HepG2 (cell line): ENCODE data around the gene CDO1. TPM values are rescaled to one million over a fixed set of nuclear protein-coding genes. Genes with fewer than 3 reads are reported as not detected.

ENCODE experiments used
- ATAC-seq: fragments of 200-7000 bp; cut with Tn5 transposase; 3 replicates; pipeline ENCODE4 v1.9.1; 2020; ENCODE audit warnings: mild to moderate bottlenecking, moderate library complexity
- BruUV-seq: library from RNA; stranded (reverse); fragments of 400-500 nt; replicated peaks from 2 replicates; lab custom pipeline; 2021; lab: Mats Ljungman, UMichigan
- CTCF ChIA-PET: fragments of 300-600 bp; formaldehyde crosslinking; extraction: SDS; loops from one replicate; lab custom pipeline; 2021; ENCODE audit warnings: low total read pairs, inconsistent platforms, low intra/inter-chr PET ratio; lab: Yijun Ruan, JAX
- POLR2A ChIA-PET: fragments of 350-600 bp; sonication (Branson Sonifier 250); formaldehyde crosslinking; loops from one replicate; lab custom pipeline; 2020; ENCODE audit warnings: antibody characterized with exemption, inconsistent platforms; lab: Yijun Ruan, JAX
- DNase-seq: peaks from one replicate; pipeline ENCODE4 v3.0.0-alpha.2; 2015; ENCODE audit warnings: low spot score
- FAIRE-seq: peaks from 3 replicates; lab custom pipeline; 2011; peaks lifted over from hg19 to GRCh38; lab: Jason Lieb, UNC
- H2AFZ ChIP-seq: one replicate; pipeline ENCODE4 v1.6.1; 2011; ENCODE audit warnings: low read length, inconsistent platforms
- H3K27ac ChIP-seq: fragments of 300-600 bp; 3 replicates; pipeline ENCODE4 v1.8.0; 2011; ENCODE audit warnings: mixed run types, mild to moderate bottlenecking, mixed read lengths, low read length, inconsistent platforms; ENCODE audit not compliant: insufficient read depth; ENCODE audit errors: extremely low read length
- H3K27me3 ChIP-seq, 2 experiments: fragments of 200-600 bp in 1 of 2; 2 replicates in 1 of 2; 3 replicates in 1 of 2; pipeline versions ENCODE4 v1.6.0 to v1.8.0; 2011; ENCODE audit warnings: low read length in 2 of 2, mild to moderate bottlenecking in 2 of 2, moderate library complexity in 2 of 2, inconsistent platforms in 1 of 2; ENCODE audit not compliant: insufficient read depth in 2 of 2, control insufficient read depth in 1 of 2
- H3K36me3 ChIP-seq, 2 experiments: fragments of 200-600 bp in 1 of 2; replicated peaks in 1 of 2; 2 replicates in 1 of 2; 3 replicates in 1 of 2; pipeline versions ENCODE4 v1.5.1 to v1.8.0; 2011; ENCODE audit warnings: low read length in 2 of 2, inconsistent platforms in 1 of 2; ENCODE audit not compliant: insufficient read depth in 2 of 2, control insufficient read depth in 1 of 2
- H3K4me1 ChIP-seq: 2 replicates; pipeline ENCODE4 v1.5.1; 2012; ENCODE audit warnings: low read length, inconsistent platforms; ENCODE audit not compliant: insufficient read depth
- H3K4me2 ChIP-seq: 2 replicates; pipeline ENCODE4 v1.6.0; 2011; ENCODE audit warnings: low read depth, low read length, inconsistent platforms
- H3K4me3 ChIP-seq, 3 experiments: fragments of 200-600 bp in 1 of 3; sonication (generic), shearing (Covaris generic) in 1 of 3; replicated peaks in 1 of 3; 2 replicates each; pipeline ENCODE4 v1.5.1; 2011 to 2016; ENCODE audit warnings: low read length in 3 of 3, inconsistent platforms in 2 of 3, low read depth in 2 of 3, mild to moderate bottlenecking in 2 of 3, control low read depth in 1 of 3, mixed read lengths in 1 of 3; ENCODE audit not compliant: insufficient read depth in 1 of 3
- H3K79me2 ChIP-seq: one replicate; pipeline ENCODE4 v1.6.1; 2011; ENCODE audit warnings: low read length, inconsistent platforms; ENCODE audit not compliant: insufficient read depth
- H3K9ac ChIP-seq: 2 replicates; pipeline ENCODE4 v1.6.0; 2011; ENCODE audit warnings: mild to moderate bottlenecking, low read depth, low read length, inconsistent platforms; ENCODE audit not compliant: insufficient read depth
- H3K9me3 ChIP-seq: 2 replicates; pipeline ENCODE4 v1.5.1; 2012; ENCODE audit warnings: mild to moderate bottlenecking, low read length
- H4K20me1 ChIP-seq: 2 replicates; pipeline ENCODE4 v1.6.0; 2011; ENCODE audit warnings: inconsistent platforms, mild to moderate bottlenecking, low read length, moderate library complexity; ENCODE audit not compliant: insufficient read depth
- ETV6 ChIP-seq: sonication (generic); formaldehyde crosslinking; conservative IDR thresholded peaks from 2 replicates; pipeline ENCODE4 v1.4.0; 2020; ENCODE audit warnings: missing genetic modification reagents
- FOXA3 ChIP-seq: IDR thresholded peaks from 2 replicates; pipeline ENCODE4 v1.6.1; 2016; ENCODE audit warnings: missing genetic modification reagents, missing compliant biosample characterization
- FOXP1 ChIP-seq, 2 experiments: fragments of 450-650 bp in 1 of 2; IDR thresholded peaks; 2 replicates each; pipeline ENCODE4 v1.6.1; 2017 to 2018; ENCODE audit warnings: antibody characterized with exemption in 1 of 2
- HNF4A ChIP-seq: sonication (generic); formaldehyde crosslinking; IDR thresholded peaks from 2 replicates; pipeline ENCODE4 v1.4.0; 2020; ENCODE audit warnings: missing genetic modification reagents
- HNF4G ChIP-seq, 2 experiments: sonication (generic) in 1 of 2; formaldehyde crosslinking in 1 of 2; IDR thresholded peaks; 2 replicates each; pipeline versions ENCODE4 v1.4.0 to v1.6.1; 2011 to 2020; ENCODE audit warnings: borderline replicate concordance in 2 of 2, low read depth in 2 of 2, mild to moderate bottlenecking in 2 of 2, low read length in 1 of 2, missing genetic modification reagents in 1 of 2, moderate library complexity in 1 of 2
- KLF11 ChIP-seq: IDR thresholded peaks from 2 replicates; pipeline ENCODE4 v1.6.1; 2016; ENCODE audit warnings: missing compliant biosample characterization
- MATR3 ChIP-seq: sonication (generic); formaldehyde crosslinking; IDR thresholded peaks from 2 replicates; pipeline ENCODE4 v1.4.0; 2020; ENCODE audit warnings: missing genetic modification reagents
- NFYC ChIP-seq: IDR thresholded peaks from 2 replicates; pipeline ENCODE4 v1.6.1; 2016; ENCODE audit warnings: missing genetic modification reagents, missing compliant biosample characterization
- THAP11 ChIP-seq: IDR thresholded peaks from 2 replicates; pipeline ENCODE4 v1.6.1; 2016; ENCODE audit warnings: missing biosample characterization, missing genetic modification reagents
- ZBTB38 ChIP-seq: sonication (generic); formaldehyde crosslinking; IDR thresholded peaks from 2 replicates; pipeline ENCODE4 v1.5.1; 2020; ENCODE audit warnings: mild to moderate bottlenecking, missing genetic modification reagents
- ZNF331 ChIP-seq: sonication (generic); formaldehyde crosslinking; IDR thresholded peaks from 2 replicates; pipeline ENCODE4 v1.4.0; 2020; ENCODE audit warnings: missing genetic modification reagents
- ZNF570 ChIP-seq: sonication (generic); formaldehyde crosslinking; IDR thresholded peaks from 2 replicates; pipeline ENCODE4 v1.4.0; 2020; ENCODE audit warnings: mild to moderate bottlenecking, missing genetic modification reagents, borderline replicate concordance
- ZNF572 ChIP-seq: sonication (generic); formaldehyde crosslinking; IDR thresholded peaks from 2 replicates; pipeline ENCODE4 v1.5.1; 2020; ENCODE audit warnings: mild to moderate bottlenecking, missing genetic modification reagents
- ZNF672 ChIP-seq: sonication (generic); formaldehyde crosslinking; IDR thresholded peaks from 2 replicates; pipeline ENCODE4 v1.8.1; 2022; ENCODE audit warnings: missing genetic modification reagents
- ZNF780A ChIP-seq: sonication (generic); formaldehyde crosslinking; IDR thresholded peaks from 2 replicates; pipeline ENCODE4 v1.8.0; 2022; ENCODE audit warnings: mild to moderate bottlenecking, missing genetic modification reagents, moderate library complexity
- ZNF841 ChIP-seq: sonication (generic); formaldehyde crosslinking; IDR thresholded peaks from 2 replicates; pipeline ENCODE4 v1.8.1; 2023; ENCODE audit warnings: missing genetic modification reagents, borderline replicate concordance
- ZSCAN29 ChIP-seq: sonication (generic); formaldehyde crosslinking; conservative IDR thresholded peaks from 2 replicates; pipeline ENCODE4 v1.4.0; 2020; ENCODE audit warnings: mild to moderate bottlenecking, missing genetic modification reagents
- WGBS: methylation state at CpG from one replicate; pipeline ENCODE4 v1.1.6; 2017; ENCODE audit warnings: low lambda C conversion rate; 5-methylcytosine and 5-hydroxymethylcytosine counted together
- in situ Hi-C: cut with HindIII; loops from 2 replicates; pipeline ENCODE4 v1.10.0; 2017; ENCODE audit warnings: low pct_unique_long_range_greater_than_20kb; ENCODE audit not compliant: extremely low pct_ligation_motif_present
- intact Hi-C: fragments of 100-400 bp; cut with micrococcal nuclease; formaldehyde crosslinking; loops from one replicate; pipeline ENCODE4 v1.10.0; 2022; ENCODE audit not compliant: unreplicated experiment
- polyA plus RNA-seq, 8 experiments: library from polyadenylated mRNA; depleted of rRNA in 3 of 8; stranded (reverse) in 7 of 8; unstranded in 1 of 8; fragments of >200 nt; fragmentation: Illumina TruSeq in 4 of 8; extraction: Trizol in 4 of 8; gene quantifications; 2 replicates each; pipeline versions ENCODE4 v1.2.1 to v1.2.3, GENCODE V29; 2011 to 2016; ENCODE audit warnings: low read depth in 4 of 8, missing spikeins in 1 of 8, mixed read lengths in 1 of 8; ENCODE audit not compliant: insufficient read depth in 1 of 8
- total RNA-seq, 5 experiments: library from RNA; depleted of rRNA; stranded (reverse); fragments of >200 nt; fragmentation: Illumina TruSeq; extraction: Trizol; gene quantifications; 2 replicates each; pipeline ENCODE4 v1.2.3, GENCODE V29; 2016; ENCODE audit warnings: low read depth in 1 of 5
- TF ChIP-seq, protein P1 (sequence below): sonication (generic); formaldehyde crosslinking; IDR thresholded peaks from 2 replicates; pipeline ENCODE4 v1.9.0; 2021; ENCODE audit warnings: mild to moderate bottlenecking, missing genetic modification reagents
- TF ChIP-seq, protein P2 (sequence below): sonication (generic); formaldehyde crosslinking; IDR thresholded peaks from 2 replicates; pipeline ENCODE4 v1.4.0; 2020; ENCODE audit warnings: mild to moderate bottlenecking, missing genetic modification reagents

The CDO1 gene
- total and polyA plus RNA-seq, 2 of the 13 experiments (the other 11 are each of a cell fraction or from before 2014, with no cell fraction given): 3.2 to 4.4 TPM

DNA sequence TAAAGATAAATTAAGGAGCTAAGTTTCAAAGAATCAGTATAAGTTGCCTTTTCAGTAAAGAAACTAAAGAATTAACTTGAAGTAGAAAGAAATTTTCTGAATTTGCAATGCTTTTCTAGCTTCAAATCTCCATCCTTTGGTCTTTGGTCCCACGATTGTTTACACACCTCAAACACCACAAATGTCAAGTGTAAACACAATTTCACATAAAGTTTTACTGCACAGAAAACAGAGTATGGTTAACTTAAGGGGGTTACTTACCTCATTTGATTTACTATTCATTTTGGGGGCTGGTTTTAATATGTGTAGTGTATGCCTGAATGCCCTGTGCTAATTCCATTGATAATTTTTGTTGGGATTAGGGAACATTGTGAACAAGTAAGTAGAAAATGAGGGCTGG, 4.1 kb downstream of the CDO1 start:
- POLR2A ChIA-PET: no interaction called here
- in situ Hi-C loops (no loop called here), intact Hi-C loops (no loop called here)
- no peaks in the 10 kb centered on the region for H4K20me1 ChIP-seq
- H2AFZ ChIP-seq: no peak overlapping the region
- ATAC-seq (no peak), DNase-seq (no peak), FAIRE-seq (no peak)
- no peak overlapping the region for H3K27ac ChIP-seq
- 0% methylated on average over 1 of the region's 1 CpG for WGBS
- no peak overlapping the region for H3K4me3 ChIP-seq
- H3K79me2 ChIP-seq: no peaks in the 10 kb centered on the region
- BruUV-seq: no TSS peak
- H3K36me3 ChIP-seq: no peaks in the 10 kb centered on the region
- no peaks in the 10 kb centered on the region for H3K9me3 ChIP-seq
- no peak overlapping the region for H3K4me2 ChIP-seq
- H3K27me3 ChIP-seq: peaks cover 10 to 36% of the 10 kb centered on the region in 2 experiments
- CTCF ChIA-PET: no interaction called here
- peaks cover 46% of the 10 kb centered on the region for H3K4me1 ChIP-seq
- no peak overlapping the region for H3K9ac ChIP-seq
- TF ChIP-seq, protein P1, sequence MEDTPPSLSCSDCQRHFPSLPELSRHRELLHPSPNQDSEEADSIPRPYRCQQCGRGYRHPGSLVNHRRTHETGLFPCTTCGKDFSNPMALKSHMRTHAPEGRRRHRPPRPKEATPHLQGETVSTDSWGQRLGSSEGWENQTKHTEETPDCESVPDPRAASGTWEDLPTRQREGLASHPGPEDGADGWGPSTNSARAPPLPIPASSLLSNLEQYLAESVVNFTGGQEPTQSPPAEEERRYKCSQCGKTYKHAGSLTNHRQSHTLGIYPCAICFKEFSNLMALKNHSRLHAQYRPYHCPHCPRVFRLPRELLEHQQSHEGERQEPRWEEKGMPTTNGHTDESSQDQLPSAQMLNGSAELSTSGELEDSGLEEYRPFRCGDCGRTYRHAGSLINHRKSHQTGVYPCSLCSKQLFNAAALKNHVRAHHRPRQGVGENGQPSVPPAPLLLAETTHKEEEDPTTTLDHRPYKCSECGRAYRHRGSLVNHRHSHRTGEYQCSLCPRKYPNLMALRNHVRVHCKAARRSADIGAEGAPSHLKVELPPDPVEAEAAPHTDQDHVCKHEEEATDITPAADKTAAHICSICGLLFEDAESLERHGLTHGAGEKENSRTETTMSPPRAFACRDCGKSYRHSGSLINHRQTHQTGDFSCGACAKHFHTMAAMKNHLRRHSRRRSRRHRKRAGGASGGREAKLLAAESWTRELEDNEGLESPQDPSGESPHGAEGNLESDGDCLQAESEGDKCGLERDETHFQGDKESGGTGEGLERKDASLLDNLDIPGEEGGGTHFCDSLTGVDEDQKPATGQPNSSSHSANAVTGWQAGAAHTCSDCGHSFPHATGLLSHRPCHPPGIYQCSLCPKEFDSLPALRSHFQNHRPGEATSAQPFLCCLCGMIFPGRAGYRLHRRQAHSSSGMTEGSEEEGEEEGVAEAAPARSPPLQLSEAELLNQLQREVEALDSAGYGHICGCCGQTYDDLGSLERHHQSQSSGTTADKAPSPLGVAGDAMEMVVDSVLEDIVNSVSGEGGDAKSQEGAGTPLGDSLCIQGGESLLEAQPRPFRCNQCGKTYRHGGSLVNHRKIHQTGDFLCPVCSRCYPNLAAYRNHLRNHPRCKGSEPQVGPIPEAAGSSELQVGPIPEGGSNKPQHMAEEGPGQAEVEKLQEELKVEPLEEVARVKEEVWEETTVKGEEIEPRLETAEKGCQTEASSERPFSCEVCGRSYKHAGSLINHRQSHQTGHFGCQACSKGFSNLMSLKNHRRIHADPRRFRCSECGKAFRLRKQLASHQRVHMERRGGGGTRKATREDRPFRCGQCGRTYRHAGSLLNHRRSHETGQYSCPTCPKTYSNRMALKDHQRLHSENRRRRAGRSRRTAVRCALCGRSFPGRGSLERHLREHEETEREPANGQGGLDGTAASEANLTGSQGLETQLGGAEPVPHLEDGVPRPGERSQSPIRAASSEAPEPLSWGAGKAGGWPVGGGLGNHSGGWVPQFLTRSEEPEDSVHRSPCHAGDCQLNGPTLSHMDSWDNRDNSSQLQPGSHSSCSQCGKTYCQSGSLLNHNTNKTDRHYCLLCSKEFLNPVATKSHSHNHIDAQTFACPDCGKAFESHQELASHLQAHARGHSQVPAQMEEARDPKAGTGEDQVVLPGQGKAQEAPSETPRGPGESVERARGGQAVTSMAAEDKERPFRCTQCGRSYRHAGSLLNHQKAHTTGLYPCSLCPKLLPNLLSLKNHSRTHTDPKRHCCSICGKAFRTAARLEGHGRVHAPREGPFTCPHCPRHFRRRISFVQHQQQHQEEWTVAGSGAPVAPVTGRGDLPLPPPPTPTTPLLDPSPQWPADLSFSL (CRISPR knock-in tag): no peak
- TF ChIP-seq FOXP1 (IDR thresholded peaks at IDR 0.05) (no peak), FOXP1 (CRISPR knock-in tag; IDR thresholded peaks at IDR 0.05) (peak; percentile 86), ETV6 (CRISPR knock-in tag) (no peak), FOXA3 (peak; percentile 67), THAP11 (CRISPR knock-in tag) (no peak), ZNF672 (CRISPR knock-in tag) (no peak), HNF4A (CRISPR knock-in tag) (peak; percentile 57), ZNF570 (no peak), KLF11 (CRISPR knock-in tag) (no peak), ZBTB38 (CRISPR knock-in tag) (no peak), HNF4G (IDR thresholded peaks at IDR 0.05; ENCODE audit: borderline replicate concordance, low read depth, low read length) (0 out of 2 replicates have a peak, but pooled peaks have one; percentile 15), HNF4G (CRISPR knock-in tag; IDR thresholded peaks at IDR 0.05; ENCODE audit: borderline replicate concordance, low read depth) (no peak), ZNF572 (CRISPR knock-in tag) (no peak), ZNF780A (CRISPR knock-in tag) (no peak), NFYC (CRISPR knock-in tag) (no peak), ZSCAN29 (CRISPR knock-in tag) (no peak), ZNF331 (CRISPR knock-in tag) (no peak), ZNF841 (CRISPR knock-in tag) (no peak), MATR3 (CRISPR knock-in tag) (no peak)
- TF ChIP-seq, protein P2, sequence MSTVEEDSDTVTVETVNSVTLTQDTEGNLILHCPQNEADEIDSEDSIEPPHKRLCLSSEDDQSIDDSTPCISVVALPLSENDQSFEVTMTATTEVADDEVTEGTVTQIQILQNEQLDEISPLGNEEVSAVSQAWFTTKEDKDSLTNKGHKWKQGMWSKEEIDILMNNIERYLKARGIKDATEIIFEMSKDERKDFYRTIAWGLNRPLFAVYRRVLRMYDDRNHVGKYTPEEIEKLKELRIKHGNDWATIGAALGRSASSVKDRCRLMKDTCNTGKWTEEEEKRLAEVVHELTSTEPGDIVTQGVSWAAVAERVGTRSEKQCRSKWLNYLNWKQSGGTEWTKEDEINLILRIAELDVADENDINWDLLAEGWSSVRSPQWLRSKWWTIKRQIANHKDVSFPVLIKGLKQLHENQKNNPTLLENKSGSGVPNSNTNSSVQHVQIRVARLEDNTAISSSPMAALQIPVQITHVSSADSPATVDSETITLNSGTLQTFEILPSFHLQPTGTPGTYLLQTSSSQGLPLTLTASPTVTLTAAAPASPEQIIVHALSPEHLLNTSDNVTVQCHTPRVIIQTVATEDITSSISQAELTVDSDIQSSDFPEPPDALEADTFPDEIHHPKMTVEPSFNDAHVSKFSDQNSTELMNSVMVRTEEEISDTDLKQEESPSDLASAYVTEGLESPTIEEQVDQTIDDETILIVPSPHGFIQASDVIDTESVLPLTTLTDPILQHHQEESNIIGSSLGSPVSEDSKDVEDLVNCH (CRISPR knock-in tag): no peak
